ENCODE results near the gene IFNA2.
"Not testable (repeated sequence)": the region's sequence is repeated elsewhere in the genome, so short reads cannot be mapped to it uniquely, and the experiment has no call there.

IFNA2 gene

DNA sequence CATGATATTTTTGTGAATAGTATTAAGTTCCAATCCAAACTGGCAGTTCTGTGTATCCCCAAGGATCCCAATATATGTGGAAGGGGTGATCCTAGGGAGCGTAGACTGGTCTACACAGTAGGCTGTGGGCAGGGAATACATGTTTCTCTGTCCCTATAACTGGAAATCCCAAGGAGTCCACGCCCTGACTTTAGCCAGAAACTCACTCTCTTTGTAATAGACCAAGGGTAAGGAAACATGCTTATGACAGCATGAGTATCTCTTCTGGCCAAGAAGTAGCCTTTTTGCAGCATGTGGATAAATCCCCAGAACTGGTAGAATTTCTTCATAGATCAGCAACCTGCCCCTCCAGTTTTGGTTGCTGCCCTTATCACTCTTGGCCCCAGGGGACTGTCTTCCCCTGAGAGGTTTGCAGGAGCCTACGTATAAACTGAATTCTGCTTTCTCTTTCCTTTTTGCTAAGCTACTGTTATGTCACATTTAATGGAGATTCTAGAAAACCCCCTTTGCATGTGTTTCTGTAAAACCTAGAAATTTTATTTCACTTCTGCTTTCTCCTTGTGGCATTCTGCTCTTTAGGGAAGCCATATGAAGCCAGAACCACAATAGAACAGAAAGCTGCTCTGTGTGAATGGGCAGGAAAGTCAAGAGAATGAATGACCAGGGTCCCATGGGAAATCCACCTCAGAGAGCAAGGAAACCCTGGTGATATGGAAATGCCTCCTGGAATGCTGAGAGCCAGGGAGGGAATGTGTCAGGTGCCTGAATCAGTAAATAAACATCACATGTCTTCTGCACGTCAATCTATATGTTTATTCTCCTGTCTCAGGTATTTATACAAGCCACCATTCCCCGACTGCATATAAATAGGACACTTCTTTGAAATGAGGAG is 3.5 kb downstream of the IFNA2 start:
- DNase-seq, result no peak

DNA sequence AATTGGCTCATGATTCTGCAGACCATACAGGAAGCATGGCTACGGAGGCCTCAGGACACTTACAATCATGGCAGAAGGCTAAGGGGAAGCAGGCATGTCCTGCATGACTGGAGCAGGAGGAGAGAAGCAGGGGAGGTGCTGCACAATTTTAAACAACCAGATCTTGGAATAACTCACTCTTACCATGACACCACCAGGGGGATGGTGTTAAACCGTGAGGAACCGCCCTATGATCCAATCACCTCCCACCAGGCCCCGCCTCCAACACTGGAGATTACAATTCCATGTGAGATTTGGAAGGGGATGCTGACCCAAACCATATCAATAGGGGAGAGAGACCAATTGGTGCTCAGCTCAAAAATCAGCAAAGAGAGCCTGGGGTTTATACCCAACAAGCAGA is 13.7 kb downstream of the IFNA2 start:
- DNase-seq, result not testable (repeated sequence)

DNA sequence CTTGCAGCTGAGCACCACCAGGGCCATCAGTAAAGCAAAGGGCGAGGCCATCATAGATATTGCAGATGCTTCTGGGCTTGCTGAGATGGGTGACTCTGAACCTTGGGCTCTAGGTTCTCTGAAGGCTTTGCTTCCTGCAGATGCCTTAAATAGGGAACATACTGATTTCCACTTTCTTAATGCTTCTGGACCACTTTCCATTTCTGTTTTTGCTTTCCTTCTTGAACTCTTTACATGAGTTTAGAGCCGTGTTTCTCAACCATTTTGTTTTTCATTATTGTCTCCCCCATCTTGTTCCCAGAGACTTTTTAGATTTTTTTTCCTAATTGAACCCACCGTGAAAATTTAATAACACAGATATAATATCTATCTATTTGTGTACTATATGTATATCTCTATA is 17.2 kb downstream of the IFNA2 start, which contains the start of gene IFNA13:
Gene IFNA13 (minus strand): TSS at position 101 of the 400 bp plus-strand sequence. CDS start 47 bp downstream, at position 54.
- no peak for DNase-seq

DNA sequence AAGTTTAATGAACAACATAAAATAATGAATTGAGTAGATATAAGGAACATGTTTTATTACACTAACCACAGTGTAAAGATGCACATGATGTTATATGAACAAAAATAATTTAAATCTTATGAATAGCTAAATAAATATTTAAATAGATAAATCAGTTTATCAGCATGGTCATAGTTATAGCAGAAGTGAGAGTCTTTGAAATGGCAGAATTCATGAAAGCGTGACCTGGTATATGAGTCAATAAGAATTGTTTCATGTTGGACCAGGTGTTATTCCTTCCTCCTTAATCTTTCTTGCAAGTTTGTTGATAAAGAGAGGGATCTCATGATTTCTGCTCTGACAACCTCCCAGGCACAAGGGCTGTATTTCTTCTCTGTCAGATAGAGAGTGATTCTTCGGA is 18.0 kb downstream of the IFNA2 start:
- not testable (repeated sequence) for DNase-seq

DNA sequence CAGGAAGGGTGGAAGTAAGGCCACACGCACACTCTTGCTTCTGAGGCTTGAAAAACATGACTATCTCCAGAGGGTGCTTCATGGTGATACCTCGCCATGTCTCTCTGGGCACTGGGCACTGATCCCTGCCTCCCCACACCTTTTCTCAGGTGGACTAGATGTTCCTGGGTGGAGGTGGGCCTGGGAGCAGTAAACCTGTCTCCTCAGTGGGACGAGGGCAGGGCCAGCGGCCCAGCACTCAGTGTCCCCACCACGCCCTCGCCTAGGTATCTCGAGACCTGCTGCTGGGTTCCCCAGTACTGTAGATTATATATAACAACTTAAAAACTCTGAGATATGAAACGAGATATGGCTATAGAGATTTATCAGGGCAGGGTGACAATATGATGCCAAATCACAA is 22.9 kb downstream of the IFNA2 start:
- no peak for DNase-seq

DNA sequence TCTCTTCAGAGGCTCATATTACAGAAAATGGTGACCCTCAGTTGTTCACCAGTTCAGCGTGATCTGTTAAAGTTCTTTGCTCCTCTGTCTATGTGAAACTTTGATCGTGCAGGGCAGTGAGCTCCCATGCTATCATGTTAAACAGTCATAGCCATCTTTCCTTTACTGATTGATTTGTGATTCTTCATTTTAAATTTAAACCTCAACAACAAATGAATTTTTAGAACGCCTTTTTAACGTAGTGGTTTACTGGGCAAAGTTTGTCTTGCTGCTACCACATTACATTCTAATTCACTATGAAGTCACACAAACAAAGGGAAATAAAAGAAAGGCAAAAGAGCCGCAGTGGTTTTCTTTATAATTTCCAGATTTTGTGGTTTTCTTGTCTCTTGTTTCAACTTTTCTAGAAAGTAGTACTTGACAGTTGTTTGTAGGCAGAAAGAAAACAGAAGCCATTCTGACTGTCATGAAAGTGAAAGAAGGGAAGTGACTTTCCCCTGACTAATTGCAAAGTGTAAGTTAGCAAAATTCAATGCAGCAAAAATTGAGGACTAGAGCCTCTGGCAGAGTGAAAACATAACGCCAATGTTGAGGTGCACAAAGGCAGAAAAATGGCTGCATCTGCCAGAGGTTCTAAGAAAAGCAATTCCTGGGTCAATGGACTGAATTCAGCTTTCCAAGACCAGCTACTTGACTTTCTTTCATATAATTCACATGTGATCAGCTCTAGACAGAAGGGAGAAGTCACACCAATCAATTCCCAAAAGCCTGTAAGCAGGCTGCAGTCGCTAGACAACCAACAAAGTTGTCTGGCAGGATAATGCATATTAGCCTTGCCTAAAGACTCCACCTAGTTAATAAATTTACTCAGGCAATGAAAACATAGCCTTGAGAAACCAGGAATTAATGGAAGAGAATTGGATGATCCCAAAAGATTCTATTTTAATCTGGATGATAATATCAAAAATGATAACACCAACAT is 27.4 kb downstream of the IFNA2 start:
- no peak for DNase-seq

DNA sequence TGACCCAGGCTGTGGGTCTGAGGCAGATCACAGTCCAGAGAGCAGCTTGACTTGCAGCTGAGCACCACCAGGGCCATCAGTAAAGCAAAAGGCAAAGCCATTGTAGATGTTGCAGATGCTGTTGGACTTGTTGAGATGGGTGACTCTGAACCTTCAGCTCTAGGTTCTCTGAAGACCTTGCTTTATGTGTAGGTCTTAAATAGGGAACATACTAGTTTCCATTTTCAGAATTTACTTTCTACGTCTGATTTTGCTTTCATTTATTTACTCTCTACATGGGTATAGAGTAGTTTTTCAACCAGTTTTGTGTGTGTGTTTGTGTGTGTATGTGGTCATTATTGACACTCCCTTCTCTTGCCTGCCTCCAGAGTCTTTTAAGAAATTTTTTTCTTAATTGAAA is 34.4 kb downstream of the IFNA2 start, which contains the start of gene IFNA6:
Gene IFNA6 (minus strand): TSS at position 101 of the 400 bp plus-strand sequence. CDS start 0 bp downstream, at position 101.
- DNase-seq, result no peak

DNA sequence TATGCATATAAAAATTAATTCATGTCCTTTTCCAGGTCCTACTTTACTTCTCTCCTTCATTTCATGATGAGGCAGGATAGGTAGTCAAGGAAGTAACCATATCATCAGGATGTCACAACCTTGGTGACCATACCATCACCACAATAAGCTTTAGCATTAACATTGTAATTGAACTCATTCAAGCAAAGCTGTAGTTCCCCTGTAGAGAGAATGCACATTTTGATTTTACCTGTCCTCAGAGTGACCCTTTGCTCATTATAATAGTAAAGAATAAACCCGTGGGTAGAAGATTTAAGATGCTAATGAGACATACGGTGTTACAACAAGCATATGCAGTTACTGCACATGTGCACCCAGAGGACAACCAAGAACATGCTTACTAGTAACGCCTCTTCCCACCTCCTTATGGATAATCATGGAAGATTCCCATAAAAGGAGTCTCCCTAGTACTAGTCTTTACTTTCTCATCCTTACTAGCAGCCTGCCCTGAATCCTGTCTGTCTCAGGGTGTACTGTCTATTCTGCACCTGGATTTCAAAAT is 36.7 kb downstream of the IFNA2 start:
- no peak for DNase-seq

DNA sequence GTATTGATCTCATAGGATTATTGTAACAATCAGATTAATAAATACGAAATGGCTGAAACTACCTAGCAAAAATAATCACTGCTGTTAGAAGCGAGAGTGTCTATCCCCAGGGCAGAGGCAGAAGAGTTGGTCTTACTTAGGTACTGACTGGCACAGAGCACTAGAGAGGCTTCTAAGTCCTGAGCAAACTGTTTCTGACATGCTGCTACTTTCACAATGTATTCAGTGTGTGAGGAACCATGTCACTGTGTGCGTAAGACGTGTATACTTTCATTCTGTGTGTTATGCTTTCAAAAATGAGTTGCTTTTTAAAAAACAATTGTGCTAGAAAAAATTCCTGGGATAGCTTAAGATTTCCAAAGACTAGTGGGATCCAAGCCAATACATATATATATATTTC is 44.5 kb downstream of the IFNA2 start:
- DNase-seq, result no peak

DNA sequence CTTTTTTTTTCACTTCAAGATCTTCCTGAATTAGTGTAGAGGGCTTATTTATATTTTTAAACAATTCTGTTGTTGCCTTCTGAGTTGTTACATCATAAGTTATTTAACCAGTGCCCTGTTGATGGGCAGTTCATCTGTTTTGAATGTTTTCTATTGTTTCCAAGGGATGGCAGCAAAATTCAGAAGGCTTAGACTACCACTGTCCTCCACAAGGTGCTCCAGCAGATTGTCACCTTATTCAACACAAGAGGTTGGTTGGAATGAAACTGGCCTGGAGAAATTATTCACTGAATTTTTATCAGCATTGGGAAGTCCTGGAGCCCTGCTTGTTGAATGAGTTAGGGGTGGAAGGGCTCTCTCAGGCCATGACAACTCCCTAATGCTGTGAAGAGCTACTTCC is 48.7 kb downstream of the IFNA2 start:
- DNase-seq, result no peak

DNA sequence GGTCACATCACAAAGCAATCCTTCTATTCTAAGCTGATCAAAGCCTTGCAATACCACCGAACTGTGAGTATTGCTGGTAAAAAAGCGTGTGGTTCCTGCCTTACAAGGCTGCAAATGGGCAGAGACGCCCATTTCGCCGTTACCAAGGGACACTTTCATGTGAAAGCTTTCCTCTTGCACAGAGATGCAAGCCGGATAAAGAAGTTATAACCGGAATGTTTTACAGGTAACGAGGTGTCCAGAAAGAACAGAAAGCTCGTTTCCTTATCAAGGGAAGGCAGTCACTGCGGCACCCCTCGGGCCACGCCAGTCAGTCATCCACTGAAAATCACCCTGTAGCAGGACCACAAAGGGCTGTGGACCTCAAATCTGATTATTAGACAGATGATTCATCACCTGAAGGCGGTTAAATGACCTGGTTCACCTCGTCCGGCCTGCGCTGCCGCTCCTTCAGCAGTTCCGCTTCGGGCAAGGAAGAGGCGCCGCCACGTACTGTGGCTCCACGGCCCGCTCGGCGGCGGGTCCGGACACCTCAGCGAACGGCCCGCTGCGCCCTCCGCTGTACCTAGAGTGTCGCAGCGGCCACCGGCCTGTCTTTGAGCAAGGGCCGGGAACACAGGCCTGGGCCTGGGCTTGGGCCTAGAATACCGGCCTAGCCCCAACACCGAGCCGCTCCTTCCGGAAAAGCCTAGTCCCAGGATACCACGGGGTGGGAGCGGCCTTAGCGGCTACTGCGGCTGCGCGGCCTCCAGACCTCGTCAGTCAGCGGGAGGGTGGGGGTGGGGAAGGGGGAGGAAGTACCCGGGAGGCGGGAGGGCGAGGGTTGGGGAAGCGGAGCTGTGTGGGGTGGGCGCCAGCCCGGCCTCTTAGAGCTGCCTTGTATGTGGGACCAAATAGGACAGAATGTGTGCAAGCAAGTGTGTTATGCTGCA is 50.2 kb downstream of the IFNA2 start, which contains the start of gene KLHL9:
Gene KLHL9 (minus strand): TSS at position 704 of the 932 bp plus-strand sequence. CDS start 545 bp downstream, at position 159.
- peak; percentile 92 to 94 for DNase-seq

All from NCI-H446 (cell line).